GM18520 (cell line): Measurements from ENCODE around the gene TRIM59.

ENCODE experiments used
- ATAC-seq: cut with Tn5 transposase; IDR thresholded peaks from one replicate; pipeline ENCODE4 v1.9.1; 2021; ENCODE audit not compliant: unreplicated experiment

TRIM59 gene

GRCh38 chr3:160403796-160404470 is 45.7 kb downstream of the TRIM59 start:
- no peak for ATAC-seq

GRCh38 chr3:160403028-160403545 is 46.5 kb downstream of the TRIM59 start:
- no peak for ATAC-seq

GRCh38 chr3:160402221-160403027 is 47.2 kb downstream of the TRIM59 start:
- ATAC-seq, result no peak

GRCh38 chr3:160401291-160402095 is 48.1 kb downstream of the TRIM59 start:
- no peak for ATAC-seq

GRCh38 chr3:160400702-160401150 is 48.9 kb downstream of the TRIM59 start:
- ATAC-seq, result no peak

GRCh38 chr3:160400030-160400701 is 49.4 kb downstream of the TRIM59 start:
- ATAC-seq, result peak; percentile 4

GRCh38 chr3:160399125-160400029 is 50.2 kb downstream of the TRIM59 start, which contains the start of the genes IFT80 and SMC4:
IFT80 (minus strand) TSS chr3:160399225; CDS start chr3:160384600, 14,625 bp downstream.
SMC4 (plus strand) TSS chr3:160399650; CDS start chr3:160400827, 1,177 bp downstream.
- ATAC-seq, result peak; percentile 93

GRCh38 chr3:160398820-160399124 is 50.8 kb downstream of the TRIM59 start:
- ATAC-seq, result peak; percentile 0

- no peak for ATAC-seq
Measured at GRCh38 chr3:160395297-160395696, 54.3 kb downstream of the TRIM59 start.

- no peak for ATAC-seq
Measured at GRCh38 chr3:160394009-160394392, 55.6 kb downstream of the TRIM59 start.

- ATAC-seq, result no peak
Measured at GRCh38 chr3:160393346-160394008, 56.1 kb downstream of the TRIM59 start.

GRCh38 chr3:160392798-160393197 is 56.8 kb downstream of the TRIM59 start:
- no peak for ATAC-seq

- no peak for ATAC-seq
Measured at GRCh38 chr3:160390565-160391138, 58.9 kb downstream of the TRIM59 start.
